Body of pancreas (tissue), 4 donors: ENCODE measurements around the gene ATF6B. TPM values are rescaled to one million over a fixed set of nuclear protein-coding genes. Genes with fewer than 3 reads are reported as not detected.
A peak's percentile ranks its signal among the peaks of the same experiment; 100 is the strongest.

Experiments
- ATAC-seq: fragments of 150-250 bp; one replicate; pipeline ENCODE4 v1.9.1; 2016
- DNase-seq, 4 donors: peaks; one replicate each; pipeline ENCODE4 v3.0.0-alpha.2; 2019
- H3K27ac ChIP-seq, 4 donors: fragments of 200-600 bp; sonication (generic); 1 replicate in 3 of 4; 2 replicates in 1 of 4; pipeline versions ENCODE4 v1.5.1 to v1.6.1; 2016 to 2019; ENCODE audit warnings: mild to moderate bottlenecking in 1 of 4, mixed read lengths in 1 of 4, moderate library complexity in 1 of 4
- H3K27me3 ChIP-seq, 2 donors: fragments of 200-600 bp; sonication (generic); one replicate each; pipeline ENCODE4 v1.6.0; 2016; ENCODE audit warnings: mild to moderate bottlenecking in 1 of 2
- H3K36me3 ChIP-seq, 2 donors: fragments of 200-600 bp; sonication (generic); replicated peaks in 1 of 2; 2 replicates each; pipeline ENCODE4 v1.5.1; 2016; ENCODE audit warnings: low read depth in 2 of 2; ENCODE audit not compliant: insufficient read depth in 1 of 2
- H3K4me1 ChIP-seq: fragments of 200-600 bp; sonication (generic); one replicate; pipeline ENCODE4 v1.6.0; 2016
- H3K4me3 ChIP-seq, 2 donors: fragments of 200-600 bp; sonication (generic); 1 replicate in 1 of 2; 2 replicates in 1 of 2; pipeline ENCODE4 v1.5.1; 2016 to 2019
- H3K9me3 ChIP-seq, 3 donors: fragments of 200-600 bp; sonication (generic); 1 replicate in 2 of 3; 2 replicates in 1 of 3; pipeline ENCODE4 v1.5.1; 2016
- CTCF ChIP-seq, 7 experiments: fragments of 450-650 bp in 4 of 7; fragments of 200-600 bp in 3 of 7; sonication (generic) in 3 of 7; IDR thresholded peaks; one replicate each; pipeline ENCODE4 v1.5.1; 2016 to 2019; ENCODE audit warnings: antibody characterized with exemption in 7 of 7
- POLR2A ChIP-seq, 3 donors: fragments of 450-650 bp; IDR thresholded peaks; one replicate each; pipeline ENCODE4 v1.6.1; 2016; ENCODE audit warnings: antibody characterized with exemption in 3 of 3, mild to moderate bottlenecking in 2 of 3
- WGBS, 2 donors: methylation state at CpG; one replicate each; pipeline ENCODE4 v1.1.5; 2017; 5-methylcytosine and 5-hydroxymethylcytosine counted together
- intact Hi-C: fragments of 100-400 bp; cut with DNase I; formaldehyde crosslinking; loops from one replicate; pipeline ENCODE4 v1.15.1; 2023
- total RNA-seq, 2 donors: library from RNA; depleted of rRNA; stranded (reverse); fragments of >200 nt; gene quantifications; one replicate each; pipeline ENCODE4 v1.1.0, GENCODE V29; 2016

Gene ATF6B
- total RNA-seq, 2 donors from 2014 or later, result 26.5 to 32.3 TPM

- intact Hi-C loops, result loop anchor here (5.0 kb wide), 1 partner anchor 40 kb away; no protein-coding TSS in a partner anchor
- 87 to 89% methylated on average over 9 of the region's 9 CpGs for WGBS, 2 donors
These were observed 28.8 kb upstream of the ATF6B start for GRCh38 chr6:32156891-32157290.

GRCh38 chr6:32154514-32155161 lies 26.6 kb upstream of the ATF6B start:
- ATAC-seq, result peak; percentile 78
- 2 to 8% methylated on average over 14 to 34 of the region's 34 CpGs for WGBS, 2 donors
- Histone ChIP-seq H3K9me3 (no peaks in the 10 kb centered on the region), H3K27me3 (no peaks in the 10 kb centered on the region), H3K27ac (peak overlapping the region; percentile 35 to 90 (median 77)), H3K4me3 (peak overlapping the region; percentile 72), H3K4me1 (peaks cover 25% of the 10 kb centered on the region), H3K36me3 (no peaks in the 10 kb centered on the region)
- intact Hi-C loops, result loop anchor here (5.0 kb wide), 1 partner anchor 37 kb away; no protein-coding TSS in a partner anchor
- TF ChIP-seq CTCF (IDR thresholded peaks at IDR 0.05), result peak; percentile 23 to 79 (median 68)
- TF ChIP-seq POLR2A (IDR thresholded peaks at IDR 0.05), result peak in 2 of 3 donors; percentile 39 to 48
- DNase-seq, result peak; percentile 73 to 85 (median 80)

More at GRCh38 chr6:32156891-32157290, 28.8 kb upstream of the ATF6B start:
- DNase-seq, result no peak
- H3K27me3 ChIP-seq, result no peaks in the 10 kb centered on the region
- ATAC-seq, result no peak
- H3K27ac ChIP-seq, result no peak overlapping the region
- TF ChIP-seq CTCF (IDR thresholded peaks at IDR 0.05) (no peak), POLR2A (IDR thresholded peaks at IDR 0.05) (no peak)
- H3K4me3 ChIP-seq, result no peak overlapping the region
- H3K9me3 ChIP-seq, result no peaks in the 10 kb centered on the region
- H3K36me3 ChIP-seq, result no peaks in the 10 kb centered on the region
- peaks cover 25% of the 10 kb centered on the region for H3K4me1 ChIP-seq

GRCh38 chr6:32153564-32154513 lies 25.8 kb upstream of the ATF6B start, which contains the start of gene PPT2:
TSS of gene PPT2 (plus strand) at chr6:32154141. CDS start at chr6:32154595, 454 bp downstream.
- Histone ChIP-seq H3K27ac (peak within 1 kb of the TSS; percentile 35 to 90 (median 77)), H3K27me3 (peaks cover 0 to under 1% of the 10 kb centered on the region in 2 donors), H3K36me3 (no peaks in the 10 kb centered on the region), H3K4me1 (peaks cover 29% of the 10 kb centered on the region), H3K9me3 (no peaks in the 10 kb centered on the region), H3K4me3 (peak within 1 kb of the TSS; percentile 72)
- ATAC-seq, result peak; percentile 81
- 2 to 3% methylated on average over 18 to 52 of the region's 52 CpGs for WGBS, 2 donors
- intact Hi-C loops, result no loop called here
- DNase-seq, result peak; percentile 77 to 90 (median 82)
- peak in 1 of 3 donors; percentile 16 for TF ChIP-seq POLR2A (IDR thresholded peaks at IDR 0.05)
- peak in 4 of 7 experiments; percentile 7 to 32 (median 28) for TF ChIP-seq CTCF (IDR thresholded peaks at IDR 0.05)

GRCh38 chr6:32152769-32153563 lies 24.9 kb upstream of the ATF6B start:
- Histone ChIP-seq H3K27ac (peak overlapping the region; percentile 35 to 90 (median 77)), H3K9me3 (no peaks in the 10 kb centered on the region), H3K4me1 (peaks cover 38% of the 10 kb centered on the region), H3K4me3 (peak overlapping the region in 1 of 2 donors; percentile 72), H3K36me3 (no peaks in the 10 kb centered on the region), H3K27me3 (peaks cover 0 to 8% of the 10 kb centered on the region in 2 donors)
- TF ChIP-seq POLR2A (IDR thresholded peaks at IDR 0.05), result no peak
- no peak for TF ChIP-seq CTCF (IDR thresholded peaks at IDR 0.05)
- DNase-seq (no peak), ATAC-seq (no peak)
- intact Hi-C loops, result no loop called here
- WGBS, 2 donors, result 38 to 50% methylated on average over 35 of the region's 35 CpGs
